Inferior parietal cortex (tissue), 1 donor: ENCODE measurements around the gene CABLES1.
"Not testable (repeated sequence)": the region's sequence is repeated elsewhere in the genome, so short reads cannot be mapped to it uniquely, and the experiment has no call there.

ENCODE experiments used
- DNase-seq: peaks from one replicate; pipeline ENCODE4 v3.0.0-alpha.2; 2016; ENCODE audit errors: extremely low spot score

CABLES1 gene

DNA sequence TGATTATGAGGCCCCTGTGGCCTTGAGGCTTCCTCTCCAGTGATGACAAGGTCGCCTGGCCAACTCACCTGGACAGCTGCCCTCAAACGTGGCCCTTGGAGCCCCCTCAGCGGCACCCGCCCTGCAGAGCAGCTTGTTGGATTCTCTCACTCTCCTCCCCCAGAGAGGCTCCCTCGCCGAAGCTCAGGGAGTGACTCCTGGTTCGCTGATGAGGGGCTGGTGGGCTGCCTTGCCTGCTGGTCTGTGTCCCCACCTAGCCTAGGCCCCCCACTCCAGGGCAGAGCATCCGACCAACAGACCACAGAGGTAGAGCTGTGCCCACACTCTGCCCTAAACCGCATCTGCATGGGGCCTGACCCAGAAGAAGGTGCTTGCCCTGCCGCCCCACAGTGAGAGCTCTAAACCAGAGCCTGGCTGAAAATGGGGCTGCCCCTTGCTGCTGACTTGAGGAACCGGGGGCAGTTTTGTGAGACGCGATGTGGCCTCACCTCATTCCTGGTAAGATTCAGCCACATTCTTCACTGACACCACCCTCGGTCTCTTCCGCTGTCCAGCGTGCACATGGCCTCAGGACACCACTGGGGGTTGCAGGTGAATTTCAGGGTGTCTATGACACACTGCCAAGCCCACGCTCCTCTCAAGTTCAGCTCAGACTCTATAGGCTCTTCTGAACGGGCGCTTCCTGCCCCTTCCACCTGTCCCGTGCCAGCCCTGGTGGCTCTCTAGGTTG, 131.6 kb downstream of the CABLES1 start:
- no peak for DNase-seq

DNA sequence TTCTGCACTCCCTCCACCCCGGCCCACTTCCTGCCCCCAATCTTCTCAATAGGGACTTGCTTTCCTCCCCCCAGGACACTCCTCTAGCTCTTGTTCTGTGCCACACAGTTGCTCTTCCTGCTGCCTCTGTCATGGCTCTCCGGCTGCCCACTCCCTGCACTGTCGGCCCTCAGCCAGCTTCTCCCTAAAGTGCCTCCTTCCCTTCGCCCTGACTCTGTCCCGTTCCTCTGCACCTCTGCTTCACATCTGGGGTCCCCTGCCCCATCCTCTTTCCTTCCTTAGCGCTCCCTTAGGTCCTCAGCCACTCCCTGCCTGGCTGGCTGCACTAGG, 132.1 kb downstream of the CABLES1 start:
- no peak for DNase-seq

DNA sequence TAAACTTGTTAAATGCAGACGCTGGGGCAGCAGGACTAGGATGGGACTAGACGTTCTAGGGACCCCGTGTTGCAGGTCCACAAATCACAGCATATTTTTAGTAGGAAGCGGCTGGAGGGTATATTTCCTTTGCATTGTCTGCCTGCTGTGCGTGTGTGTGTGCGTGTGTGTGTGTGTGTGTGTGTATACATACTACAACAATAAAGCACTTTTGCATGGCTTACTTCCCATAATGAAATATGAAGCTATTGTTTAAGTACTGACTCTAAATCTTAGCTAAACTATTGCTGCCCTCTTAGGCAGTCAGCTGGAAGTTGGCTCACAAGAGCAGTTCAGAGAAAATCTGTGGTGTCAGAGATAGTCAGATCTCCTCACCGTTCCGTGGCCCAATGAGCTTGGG, 133.4 kb downstream of the CABLES1 start:
- no peak for DNase-seq

DNA sequence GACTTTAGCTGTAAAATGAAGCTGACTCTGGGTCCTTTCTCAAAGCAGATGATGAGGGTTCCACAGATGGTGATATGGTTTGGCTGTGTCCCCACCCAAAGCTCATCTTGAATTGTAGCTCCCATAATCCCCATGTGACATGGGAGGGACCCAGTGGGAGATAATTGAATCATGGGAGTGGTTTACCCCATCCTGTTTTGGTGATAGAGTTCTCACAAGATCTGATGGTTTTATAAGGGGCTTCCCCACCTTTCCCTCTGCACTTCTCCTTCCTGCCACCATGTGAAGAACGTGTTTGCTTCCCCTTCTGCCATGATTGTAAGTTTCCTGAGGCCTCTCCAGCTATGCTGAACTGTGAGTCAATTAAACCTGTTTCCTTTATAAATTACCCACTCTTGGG, 133.8 kb downstream of the CABLES1 start:
- not testable (repeated sequence) for DNase-seq

DNA sequence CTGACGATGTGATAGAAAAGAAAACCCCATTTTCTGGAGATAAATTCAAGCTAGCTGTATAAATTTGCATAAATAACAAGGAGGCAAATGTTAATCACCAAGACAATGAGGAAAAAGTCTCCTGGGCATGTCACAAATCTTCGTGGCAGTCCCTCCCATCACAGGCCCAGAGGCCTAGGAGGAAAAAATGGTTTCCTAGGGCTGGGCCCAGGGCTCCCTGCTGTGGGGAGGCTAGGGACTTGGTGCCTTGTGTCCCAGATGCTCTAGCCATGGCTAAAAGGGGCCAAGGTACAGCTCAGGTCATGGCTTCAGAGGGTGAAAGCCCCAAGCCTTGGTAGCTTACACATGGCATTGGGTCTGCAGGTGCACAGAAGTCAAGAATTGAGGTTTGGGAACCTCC, 134.6 kb downstream of the CABLES1 start:
- DNase-seq = no peak

DNA sequence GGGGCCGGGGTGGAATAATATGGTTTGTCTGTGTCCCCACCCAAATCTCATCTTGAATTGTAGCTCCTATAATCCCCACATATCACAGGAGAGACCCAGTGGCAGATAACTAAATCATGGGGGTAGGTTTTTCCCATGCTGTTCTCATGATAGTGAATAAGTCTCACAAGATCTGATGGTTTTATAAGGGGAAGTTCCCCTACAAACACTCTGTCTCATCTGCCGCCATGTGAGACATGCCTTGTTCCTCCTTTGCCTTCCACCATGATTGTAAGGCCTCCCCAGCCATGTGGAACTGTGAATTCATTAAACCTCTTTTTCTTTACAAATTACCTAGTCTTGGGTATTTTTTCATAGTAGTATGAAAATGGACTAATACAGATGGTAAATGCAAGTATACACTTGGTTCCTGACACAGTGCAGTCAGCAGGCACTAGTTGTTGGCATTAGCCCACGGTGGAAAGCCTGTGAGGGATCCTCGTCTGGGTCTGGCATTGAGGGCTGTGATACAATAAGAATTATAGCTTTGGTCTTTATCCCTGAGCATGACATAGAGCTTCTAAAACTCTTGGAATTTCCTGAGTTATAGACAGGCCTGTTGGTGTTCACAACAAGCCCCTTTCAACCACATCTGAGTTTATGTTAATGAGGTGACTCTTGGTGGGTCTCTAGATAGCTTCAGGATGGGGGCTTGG, 135.8 kb downstream of the CABLES1 start:
- no peak for DNase-seq

DNA sequence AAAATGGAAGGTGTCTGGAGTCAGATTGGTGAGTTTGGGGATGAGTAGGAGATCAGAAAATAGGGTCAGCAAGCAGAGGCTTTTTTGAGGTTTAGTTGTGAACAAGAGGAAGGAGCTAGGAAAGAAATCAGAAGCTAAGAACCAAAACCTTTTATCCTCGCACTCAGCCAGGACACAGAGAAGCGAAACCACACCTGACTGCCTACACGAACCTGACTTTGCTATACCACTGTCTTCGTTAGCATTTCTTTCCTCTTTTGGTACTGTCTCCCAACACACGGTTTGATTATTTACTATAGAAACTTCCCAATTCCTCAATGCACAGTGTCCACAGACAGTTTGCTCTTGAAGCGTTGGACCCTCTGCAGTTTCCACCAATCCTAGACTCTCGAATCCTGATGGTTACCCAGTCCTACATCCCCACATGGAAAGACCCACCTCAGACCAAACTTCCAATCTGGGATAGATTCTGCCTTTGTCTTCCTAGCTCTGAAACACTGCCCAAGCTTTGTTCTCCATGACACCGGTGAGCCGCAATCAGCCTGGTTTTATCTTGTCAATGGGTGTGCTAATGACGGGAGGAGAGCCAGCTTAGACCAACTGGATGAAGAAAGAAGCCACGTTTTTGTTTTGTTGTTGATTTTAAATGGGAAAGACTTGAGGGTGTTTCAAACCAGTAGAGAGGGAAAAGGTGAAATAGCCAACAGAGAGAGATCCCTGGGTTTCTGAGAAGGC, 137.4 kb downstream of the CABLES1 start:
- no peak for DNase-seq

DNA sequence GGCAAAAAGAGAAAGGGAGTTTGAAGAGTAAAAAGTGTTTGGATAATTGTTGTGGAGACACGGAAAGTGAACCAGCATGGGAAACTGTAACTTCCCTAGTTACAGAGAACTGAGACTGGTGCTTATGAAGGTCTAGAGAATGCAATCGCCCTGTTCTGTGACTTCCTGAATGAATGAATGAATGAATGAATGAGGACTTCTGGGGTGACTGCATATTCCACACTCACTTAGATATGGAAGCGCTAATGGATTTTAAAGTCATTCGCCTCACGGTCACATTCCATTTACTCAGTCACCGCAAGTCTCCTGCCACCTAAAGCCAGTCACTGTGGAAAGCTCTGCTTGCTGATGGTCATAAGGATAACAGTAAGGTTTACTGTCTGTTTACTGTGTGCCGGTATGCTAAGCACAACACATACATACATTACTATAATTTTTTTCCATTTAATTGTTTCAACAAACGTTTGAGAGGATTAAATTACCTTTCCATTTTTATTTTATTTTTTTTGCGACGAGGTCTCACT, 138.2 kb downstream of the CABLES1 start:
- DNase-seq = no peak

DNA sequence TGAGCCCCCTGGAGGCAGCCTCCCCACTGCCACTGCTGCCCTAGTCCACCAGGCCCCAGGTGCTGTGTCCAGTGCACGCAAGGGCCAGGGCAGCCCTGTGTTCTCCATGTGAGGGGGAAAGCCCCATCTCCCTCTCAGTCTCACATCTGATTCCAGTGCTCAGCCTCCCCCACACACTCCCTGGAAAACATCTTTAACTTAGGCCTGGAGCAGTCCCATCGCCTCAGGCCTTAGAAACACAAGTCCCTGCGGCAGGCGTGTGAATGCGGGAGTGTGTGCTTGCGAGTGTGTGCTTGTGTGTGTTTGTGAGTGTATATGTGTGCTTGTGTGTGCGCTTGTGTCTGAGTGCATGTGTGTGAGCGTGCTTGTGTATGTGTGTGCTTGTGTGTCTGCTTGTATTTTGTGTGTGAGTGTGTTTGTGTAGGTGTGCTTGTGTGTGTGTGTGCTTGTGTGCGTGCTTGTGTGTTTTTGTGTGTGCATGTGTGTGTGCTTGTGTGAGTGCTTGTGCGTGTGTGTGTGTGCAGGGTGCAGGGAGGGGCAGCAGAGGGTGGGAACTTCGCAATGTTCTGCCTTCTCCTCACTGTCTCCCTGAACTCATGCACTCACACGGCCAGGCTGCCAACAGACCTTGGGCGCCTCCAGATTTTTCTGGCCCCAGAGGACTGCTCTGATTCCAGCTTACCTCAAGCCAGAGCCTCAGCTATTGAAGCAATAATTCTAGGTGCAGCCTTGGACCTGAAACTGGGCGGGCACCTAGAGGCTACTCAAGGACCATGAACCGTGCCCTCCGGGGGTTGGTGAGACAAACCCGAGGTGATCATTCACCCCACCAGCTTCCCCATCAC, 139.6 kb downstream of the CABLES1 start:
- no peak for DNase-seq

DNA sequence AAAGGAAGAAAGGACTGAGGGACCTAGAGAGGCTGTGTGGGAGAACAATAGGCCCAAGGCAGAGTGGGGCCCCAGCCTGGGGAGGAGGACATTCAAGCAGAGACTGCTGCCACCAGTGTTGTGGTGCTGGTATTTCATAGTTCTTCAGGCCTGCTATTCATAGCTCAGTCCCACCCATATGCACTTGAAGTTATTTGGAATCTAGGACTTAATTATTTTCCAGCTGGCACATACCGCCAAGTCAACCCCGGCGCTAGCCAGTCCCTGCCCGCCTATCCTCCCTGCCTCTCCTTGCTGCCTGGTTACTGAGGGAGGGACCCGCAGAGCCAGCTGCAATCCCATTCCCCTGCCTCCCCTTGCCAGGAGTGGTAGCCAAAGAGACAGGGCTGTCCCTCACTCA, 141.2 kb downstream of the CABLES1 start:
- no peak for DNase-seq

DNA sequence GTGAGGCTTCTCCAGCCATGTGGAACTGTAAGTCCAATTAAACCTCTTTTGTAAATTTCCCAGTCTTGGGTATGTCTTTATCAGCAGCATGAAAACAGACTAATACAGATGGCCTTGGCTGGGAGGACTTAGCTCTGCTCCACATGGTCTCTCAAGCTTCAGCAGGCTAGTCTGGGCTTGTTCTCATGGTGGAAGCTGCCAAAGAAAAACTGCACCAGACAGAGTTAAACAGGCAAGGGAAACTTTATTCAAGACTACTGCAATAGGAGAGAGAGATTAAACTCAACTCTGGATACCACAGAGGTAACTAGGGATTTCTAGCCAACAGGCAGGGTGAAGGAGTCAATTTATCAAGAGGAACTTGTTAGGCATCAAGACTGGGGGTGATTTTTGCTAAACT, 142.1 kb downstream of the CABLES1 start:
- DNase-seq = no peak

DNA sequence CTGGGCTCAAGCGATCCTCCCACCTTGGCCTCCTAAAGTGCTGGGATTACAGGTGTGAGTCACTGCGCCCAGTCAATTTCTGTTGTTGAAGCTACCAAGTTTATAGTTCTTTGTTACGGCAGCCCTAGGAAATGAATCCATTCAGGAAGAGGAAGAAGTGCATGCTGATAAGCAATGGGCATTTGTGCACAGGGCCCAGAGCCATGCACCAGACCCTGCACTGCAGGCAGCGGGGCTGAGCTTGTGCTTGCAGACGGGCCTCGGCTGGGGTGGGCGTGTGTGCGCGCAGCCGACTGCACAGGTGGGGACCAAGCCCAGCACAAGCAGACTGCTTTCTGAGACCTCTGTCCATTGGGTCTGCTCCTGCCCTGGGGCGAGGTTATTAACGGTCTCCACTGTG, 144.6 kb downstream of the CABLES1 start:
- no peak for DNase-seq

DNA sequence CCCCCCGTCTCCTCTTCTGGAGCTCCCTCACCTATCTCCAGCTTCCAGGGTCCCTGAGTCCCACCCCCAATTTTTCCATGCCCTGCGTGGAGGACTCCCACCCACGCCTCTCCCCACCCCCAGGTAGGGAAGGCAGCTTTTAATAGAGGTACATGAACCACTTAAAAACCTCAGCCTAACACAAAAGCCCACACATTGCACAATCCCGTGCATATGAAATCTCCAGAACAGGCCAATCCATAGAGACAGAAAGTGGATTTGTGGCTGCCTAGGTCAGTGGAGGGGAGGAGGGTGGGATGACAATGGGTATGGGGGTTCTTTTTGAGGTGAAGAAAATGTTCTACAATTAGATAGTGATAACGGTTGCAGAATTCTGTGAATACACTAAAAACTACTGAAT, 145.6 kb downstream of the CABLES1 start:
- no peak for DNase-seq

DNA sequence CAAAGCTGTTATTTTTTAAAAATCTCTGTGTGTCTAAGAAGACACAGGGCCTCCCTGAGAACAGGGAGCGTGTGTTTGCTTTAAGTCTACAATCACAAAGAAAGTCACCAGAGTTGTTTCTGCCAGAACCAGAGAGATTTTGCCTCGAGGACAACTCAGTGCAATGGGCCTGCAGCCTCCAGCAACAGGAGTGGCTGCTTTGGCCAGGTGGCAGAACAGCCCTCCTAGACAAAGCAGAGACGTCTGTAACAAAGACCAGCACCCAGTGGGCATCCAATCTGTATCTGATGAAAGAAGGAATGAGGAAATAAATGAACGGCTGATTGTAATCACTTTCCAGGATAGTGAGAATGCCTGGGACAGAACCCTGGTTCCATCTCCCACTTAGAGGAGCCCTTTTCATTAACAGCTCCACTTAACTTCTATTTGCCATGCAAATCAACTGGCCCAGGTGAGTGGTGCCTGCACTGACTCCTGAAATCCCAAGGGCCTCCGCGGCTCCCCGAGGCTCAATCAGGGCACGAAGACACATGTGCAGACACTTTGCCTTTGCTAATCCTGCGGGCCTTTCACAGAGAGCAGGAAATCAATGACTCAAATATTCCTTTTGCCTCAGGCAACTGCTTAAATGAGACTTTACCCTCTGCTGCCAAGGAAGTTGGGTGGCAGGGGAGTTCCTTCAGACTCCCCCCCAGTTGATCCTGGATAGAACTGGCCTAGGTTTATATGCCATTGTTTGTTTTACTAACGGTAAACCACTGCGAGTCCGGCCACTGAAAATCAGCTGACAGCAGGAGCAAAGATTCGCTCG, 146.5 kb downstream of the CABLES1 start:
- no peak for DNase-seq

DNA sequence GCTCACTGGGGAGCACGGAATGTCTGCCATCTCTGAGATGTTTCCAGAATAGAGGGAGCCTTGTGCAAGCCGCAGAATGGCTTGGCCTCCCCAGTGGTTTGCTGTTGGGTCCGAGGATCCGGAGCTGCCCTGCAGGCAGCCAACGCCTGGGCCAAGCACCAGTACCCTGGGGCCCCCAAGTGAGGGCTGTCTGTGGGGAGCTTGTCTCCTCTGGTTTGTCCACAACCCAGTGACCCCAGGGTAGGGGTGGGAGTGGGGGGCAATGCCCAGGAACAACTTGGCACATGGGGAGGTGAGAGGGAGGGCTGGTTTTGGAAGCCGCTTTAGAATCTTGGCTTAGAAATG, 147.1 kb downstream of the CABLES1 start:
- no peak for DNase-seq

DNA sequence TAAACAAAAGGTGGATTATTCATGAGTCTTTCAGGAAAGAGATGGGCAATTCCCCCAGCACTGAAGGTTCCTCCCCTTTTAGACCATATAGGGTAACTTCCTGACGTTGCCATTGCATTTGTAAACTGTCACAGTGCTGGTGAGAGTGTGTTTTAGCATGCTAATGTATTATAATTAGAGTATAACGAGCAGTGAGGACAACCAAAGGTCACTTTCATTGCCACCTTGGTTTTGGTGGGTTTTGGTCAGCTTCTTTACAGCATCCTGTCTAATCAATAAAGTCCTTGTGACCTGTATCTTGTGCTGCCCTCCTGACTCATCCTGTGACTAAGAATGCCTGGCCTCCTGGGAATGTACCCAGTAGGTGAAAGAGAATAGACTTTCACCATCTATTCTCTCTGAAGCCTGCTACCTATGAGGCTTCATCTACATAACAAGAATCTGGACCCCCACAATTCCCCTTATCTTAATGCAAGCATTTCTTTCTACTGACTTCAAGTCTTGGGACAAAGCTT, 148.7 kb downstream of the CABLES1 start:
- no peak for DNase-seq

DNA sequence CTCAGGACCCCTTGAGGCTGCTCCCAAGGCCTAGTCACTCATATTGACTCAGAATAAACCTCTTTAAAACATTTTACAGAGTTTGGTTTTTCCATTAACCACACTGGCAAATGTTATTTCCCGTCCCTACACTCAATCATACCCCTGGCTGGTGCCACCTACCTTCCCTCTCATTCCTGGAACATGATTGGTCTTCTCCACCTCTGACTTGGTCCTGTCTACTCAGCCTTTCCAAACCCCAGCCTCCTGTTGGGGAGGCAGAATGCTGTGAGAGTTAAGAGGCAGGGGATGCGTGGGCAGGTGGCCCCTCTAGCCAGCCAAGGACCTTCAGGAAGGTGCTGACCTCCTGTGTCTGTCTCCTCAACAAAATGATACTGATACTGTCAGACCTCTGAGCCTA, 149.3 kb downstream of the CABLES1 start:
- DNase-seq = no peak

DNA sequence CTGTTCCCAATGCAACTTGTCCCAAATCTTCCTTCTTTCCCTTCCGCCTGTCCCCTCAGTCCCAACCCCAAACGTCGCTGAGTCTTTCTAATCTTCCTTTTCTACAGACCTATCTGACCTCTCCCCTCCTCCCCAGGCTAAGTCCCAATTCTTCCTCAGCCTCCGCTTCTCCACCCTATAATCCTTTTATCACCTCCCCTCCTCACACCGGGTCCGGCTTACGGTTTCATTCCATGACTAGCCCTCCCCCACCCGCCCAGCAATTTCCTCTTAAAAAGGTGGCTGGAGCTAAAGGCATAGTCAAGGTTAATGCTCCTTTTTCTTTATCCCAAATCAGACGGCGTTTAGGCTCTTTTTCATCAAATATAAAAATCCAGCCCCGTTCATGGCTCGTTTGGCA, 150.3 kb downstream of the CABLES1 start:
- DNase-seq = not testable (repeated sequence)

DNA sequence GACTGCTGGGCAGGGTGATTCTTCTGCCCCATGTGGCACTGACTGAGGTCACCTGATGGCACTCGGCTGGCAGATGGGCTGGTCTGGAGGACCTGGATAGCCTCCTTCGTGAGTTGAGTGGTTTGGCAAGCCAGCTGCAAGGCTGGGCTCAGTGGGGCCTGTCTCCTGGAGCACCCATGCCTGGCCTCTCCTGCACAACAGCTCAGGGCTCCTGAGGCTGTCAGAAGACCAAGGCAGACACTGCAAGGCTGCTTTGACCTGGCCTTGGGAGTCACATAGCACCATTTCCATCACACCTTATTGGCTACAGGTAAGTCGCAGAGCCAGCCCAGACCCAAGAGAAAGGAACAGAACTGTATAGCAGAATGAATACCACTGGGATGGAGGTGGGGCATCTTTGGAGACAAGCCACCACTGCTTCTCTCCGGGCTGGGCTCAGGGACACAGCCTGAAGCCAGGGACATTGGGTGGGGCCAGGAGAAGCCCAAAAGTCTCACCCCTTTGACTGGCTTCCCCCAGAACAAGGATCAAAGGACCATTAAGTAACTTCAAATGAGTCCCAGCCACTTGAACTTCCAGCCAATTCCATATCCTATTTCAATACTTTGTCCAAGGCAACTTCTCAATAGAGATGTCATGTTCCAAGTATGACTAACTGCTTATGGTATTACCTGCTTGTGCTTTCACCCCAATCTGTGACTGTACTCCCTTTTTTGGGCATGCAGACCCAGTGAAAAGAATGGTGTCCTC, 156.3 kb downstream of the CABLES1 start:
- DNase-seq = no peak

DNA sequence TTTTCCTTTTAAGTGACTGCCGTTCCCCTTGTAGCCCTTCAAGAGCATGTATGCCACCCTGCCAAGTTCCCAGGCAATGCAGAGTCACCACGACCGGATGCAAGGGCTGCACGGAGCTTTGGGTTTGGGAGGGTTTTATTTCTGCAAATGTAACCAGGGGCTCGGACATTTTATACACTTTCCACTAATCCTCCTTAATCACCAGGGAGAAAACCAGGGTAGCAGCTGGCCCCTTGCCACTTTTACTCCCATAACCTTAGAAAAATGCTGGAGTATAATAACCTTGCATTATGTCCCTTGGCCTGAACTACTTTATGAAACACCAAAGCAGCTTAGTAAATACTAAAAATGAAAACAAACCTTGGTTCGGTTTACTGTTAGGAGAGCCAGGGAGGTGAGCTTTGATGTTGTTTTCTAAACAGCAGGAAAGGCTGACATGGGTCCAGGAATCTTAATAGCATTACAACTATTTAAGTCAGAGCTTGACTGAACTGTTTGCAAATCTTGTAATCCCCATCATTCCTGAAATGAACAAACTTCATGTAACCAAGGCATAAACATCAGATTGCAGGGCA, 165.0 kb downstream of the CABLES1 start:
- DNase-seq = no peak
